ENCODE measurements around the gene LRRC39. TPM values are rescaled to one million over a fixed set of nuclear protein-coding genes. Genes with fewer than 3 reads are reported as not detected.

The LRRC39 gene
- total RNA-seq (under 1 TPM; 0.94 to 0.98 TPM), polyA plus RNA-seq (1 to 10 TPM in 1 of 2 donors, under 1 TPM in 1; 0.45 to 2.7 TPM)
- long read RNA-seq, donor 1 = 0 reads
- long read RNA-seq, donor 2 = 0 reads
- long read RNA-seq, donor 3 = 0 reads
- long read RNA-seq, donor 4, partial matches to known transcripts = 6 of 6 reads
- long read RNA-seq, donor 4, other reads (novel, unspliced or antisense) = 0 of 6 reads
- long read RNA-seq, donor 5 = 0 reads

DNA sequence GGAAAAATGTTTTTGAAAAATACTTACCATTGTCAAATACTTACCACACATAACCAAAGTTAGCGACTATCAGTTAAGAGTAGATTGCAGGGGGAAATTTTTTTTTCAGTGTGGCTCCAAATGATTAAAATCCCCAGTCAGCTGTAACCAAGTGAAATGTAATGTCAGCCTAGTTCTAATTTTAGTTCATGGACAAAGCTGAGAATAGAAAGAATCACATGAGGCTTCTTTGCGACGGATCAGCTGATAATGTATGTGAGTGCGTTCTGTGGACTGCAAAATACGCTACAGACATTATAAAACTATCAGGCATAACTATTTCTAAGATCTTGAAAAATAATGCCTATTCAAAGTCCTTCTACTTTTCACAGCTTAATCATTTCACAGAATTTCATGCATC is at the start of gene LRRC39:
Gene LRRC39, minus strand, starts transcription at position 166 of the 400 bp plus-strand sequence. CDS start 9,740 bp downstream, outside the sequence.
- Histone ChIP-seq H3K36me3 (ENCODE audit: control insufficient read depth in 4 of 4, insufficient read depth in 4 of 4, low read length in 4 of 4) (no peaks in the 10 kb centered on the region), H3K27me3 (ENCODE audit: control insufficient read depth in 3 of 3, insufficient read depth in 3 of 3, low read length in 2 of 3) (no peaks in the 10 kb centered on the region), H3K27ac (ENCODE audit: low read depth in 1 of 2, low read length in 1 of 2) (peak within 1 kb of the TSS in 1 of 2 donors; percentile 77), H3K9me3 (ENCODE audit: control insufficient read depth in 4 of 4, insufficient read depth in 3 of 4, low read length in 3 of 4) (no peaks in the 10 kb centered on the region), H3K9ac (ENCODE audit: insufficient read depth in 1 of 2, low read length in 2 of 2) (no peak within 1 kb of the TSS), H3K4me1 (ENCODE audit: control insufficient read depth in 5 of 5, insufficient read depth in 5 of 5, low read length in 5 of 5) (no peaks in the 10 kb centered on the region), H3K4me3 (no peak within 1 kb of the TSS)
- ATAC-seq (ENCODE audit: insufficient read depth, low FRiP score) (no peak), DNase-seq (peak in 1 of 3 donors; percentile 10)
- 65 to 72% methylated on average over 5 of the region's 5 CpGs for WGBS, 2 donors
- TF ChIP-seq, protein P1, sequence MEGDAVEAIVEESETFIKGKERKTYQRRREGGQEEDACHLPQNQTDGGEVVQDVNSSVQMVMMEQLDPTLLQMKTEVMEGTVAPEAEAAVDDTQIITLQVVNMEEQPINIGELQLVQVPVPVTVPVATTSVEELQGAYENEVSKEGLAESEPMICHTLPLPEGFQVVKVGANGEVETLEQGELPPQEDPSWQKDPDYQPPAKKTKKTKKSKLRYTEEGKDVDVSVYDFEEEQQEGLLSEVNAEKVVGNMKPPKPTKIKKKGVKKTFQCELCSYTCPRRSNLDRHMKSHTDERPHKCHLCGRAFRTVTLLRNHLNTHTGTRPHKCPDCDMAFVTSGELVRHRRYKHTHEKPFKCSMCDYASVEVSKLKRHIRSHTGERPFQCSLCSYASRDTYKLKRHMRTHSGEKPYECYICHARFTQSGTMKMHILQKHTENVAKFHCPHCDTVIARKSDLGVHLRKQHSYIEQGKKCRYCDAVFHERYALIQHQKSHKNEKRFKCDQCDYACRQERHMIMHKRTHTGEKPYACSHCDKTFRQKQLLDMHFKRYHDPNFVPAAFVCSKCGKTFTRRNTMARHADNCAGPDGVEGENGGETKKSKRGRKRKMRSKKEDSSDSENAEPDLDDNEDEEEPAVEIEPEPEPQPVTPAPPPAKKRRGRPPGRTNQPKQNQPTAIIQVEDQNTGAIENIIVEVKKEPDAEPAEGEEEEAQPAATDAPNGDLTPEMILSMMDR (IDR thresholded peaks at IDR 0.05; ENCODE audit: control extremely low read depth, extremely low read depth) = no peak

DNA sequence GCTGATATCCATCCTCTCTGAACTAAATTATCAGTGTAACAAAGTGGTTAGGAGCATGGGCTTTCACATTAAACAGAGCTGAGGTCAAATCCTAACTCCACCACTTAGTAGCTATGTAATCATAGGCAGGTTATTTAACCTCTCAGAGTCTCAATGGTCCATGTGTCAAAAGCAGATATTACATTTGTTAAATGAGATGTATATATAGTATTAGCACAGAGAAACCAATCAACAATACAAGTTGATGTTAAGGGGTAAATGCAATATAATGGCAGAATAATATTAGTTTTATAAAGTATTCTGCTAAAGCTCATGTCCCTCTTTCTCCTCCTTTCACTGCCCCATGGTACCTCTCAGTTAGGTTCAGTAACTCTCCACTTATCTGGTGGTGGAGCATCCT is 44.4 kb upstream of the LRRC39 start:
- no peak for DNase-seq
- H3K27ac ChIP-seq (ENCODE audit: low read depth in 1 of 2, low read length in 1 of 2) = no peak overlapping the region
- no peak overlapping the region for H3K4me3 ChIP-seq
- no peaks in the 10 kb centered on the region for H3K9me3 ChIP-seq (ENCODE audit: control insufficient read depth in 4 of 4, insufficient read depth in 3 of 4, low read length in 3 of 4)
- H3K9ac ChIP-seq (ENCODE audit: insufficient read depth in 1 of 2, low read length in 2 of 2) = no peak overlapping the region
- TF ChIP-seq, protein P1 (IDR thresholded peaks at IDR 0.05; ENCODE audit: control extremely low read depth, extremely low read depth) = no peak
- H3K27me3 ChIP-seq (ENCODE audit: control insufficient read depth in 3 of 3, insufficient read depth in 3 of 3, low read length in 2 of 3) = no peaks in the 10 kb centered on the region
- no peak for ATAC-seq (ENCODE audit: insufficient read depth, low FRiP score)
- peaks cover 0 to 14% (median 5%) of the 10 kb centered on the region in 4 donors for H3K36me3 ChIP-seq (ENCODE audit: control insufficient read depth in 4 of 4, insufficient read depth in 4 of 4, low read length in 4 of 4)
- peaks cover 0 to 6% (median 0%) of the 10 kb centered on the region in 5 donors for H3K4me1 ChIP-seq (ENCODE audit: control insufficient read depth in 5 of 5, insufficient read depth in 5 of 5, low read length in 5 of 5)

DNA sequence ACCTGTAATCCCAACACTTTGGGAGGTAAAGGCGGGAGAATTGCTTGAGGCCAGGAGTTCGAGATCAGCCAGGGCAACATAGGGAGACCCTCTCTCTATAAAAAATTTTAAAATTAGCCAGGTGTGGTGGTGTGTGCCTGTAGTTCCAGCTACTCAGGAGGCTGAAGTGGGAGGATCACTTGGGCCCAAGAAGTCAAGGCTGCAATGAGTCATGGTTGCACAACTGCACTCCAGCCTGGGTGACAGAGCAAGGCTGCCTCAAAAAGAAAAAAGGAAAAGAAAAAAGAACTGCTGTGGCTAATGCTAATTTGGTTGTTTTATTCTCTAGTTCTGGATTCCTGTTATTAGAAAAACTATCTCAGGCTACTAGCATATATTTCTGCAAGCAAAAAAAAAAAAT is 41.8 kb upstream of the LRRC39 start:
- TF ChIP-seq, protein P1 (IDR thresholded peaks at IDR 0.05; ENCODE audit: control extremely low read depth, extremely low read depth) = no peak
- Histone ChIP-seq H3K9ac (ENCODE audit: insufficient read depth in 1 of 2, low read length in 2 of 2) (no peak overlapping the region), H3K36me3 (ENCODE audit: control insufficient read depth in 4 of 4, insufficient read depth in 4 of 4, low read length in 4 of 4) (peaks cover 0 to 22% (median 5%) of the 10 kb centered on the region in 4 donors), H3K4me3 (no peak overlapping the region), H3K27me3 (ENCODE audit: control insufficient read depth in 3 of 3, insufficient read depth in 3 of 3, low read length in 2 of 3) (no peaks in the 10 kb centered on the region), H3K9me3 (ENCODE audit: control insufficient read depth in 4 of 4, insufficient read depth in 3 of 4, low read length in 3 of 4) (no peaks in the 10 kb centered on the region), H3K4me1 (ENCODE audit: control insufficient read depth in 5 of 5, insufficient read depth in 5 of 5, low read length in 5 of 5) (peaks cover 0 to 6% (median 0%) of the 10 kb centered on the region in 5 donors), H3K27ac (ENCODE audit: low read depth in 1 of 2, low read length in 1 of 2) (no peak overlapping the region)
- WGBS, 2 donors = 96 to 97% methylated on average over 2 of the region's 2 CpGs
- DNase-seq (no peak), ATAC-seq (ENCODE audit: insufficient read depth, low FRiP score) (no peak)

DNA sequence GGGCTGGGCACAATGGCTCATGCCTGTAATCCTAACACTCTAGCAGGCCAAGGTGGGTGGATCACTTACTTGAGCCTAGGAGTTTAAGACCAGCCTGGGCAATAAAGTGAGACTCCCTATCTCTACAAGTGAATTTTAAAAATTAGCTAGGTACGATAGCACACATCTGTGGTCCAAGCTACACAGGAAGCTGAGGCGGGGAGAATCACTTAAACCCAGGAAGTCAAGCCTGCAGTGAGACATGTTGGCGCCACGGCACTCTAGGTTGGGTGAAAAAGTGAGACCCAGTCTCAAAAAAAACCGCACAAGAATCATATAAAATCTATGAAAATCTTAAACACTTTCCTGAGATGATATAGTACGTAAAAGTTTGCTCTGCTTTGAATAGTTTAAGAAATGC is 41.4 kb upstream of the LRRC39 start:
- 76 to 78% methylated on average over 6 of the region's 6 CpGs for WGBS, 2 donors
- no peaks in the 10 kb centered on the region for H3K27me3 ChIP-seq (ENCODE audit: control insufficient read depth in 3 of 3, insufficient read depth in 3 of 3, low read length in 2 of 3)
- peaks cover 3 to 26% (median 7%) of the 10 kb centered on the region in 4 donors for H3K36me3 ChIP-seq (ENCODE audit: control insufficient read depth in 4 of 4, insufficient read depth in 4 of 4, low read length in 4 of 4)
- no peak for ATAC-seq (ENCODE audit: insufficient read depth, low FRiP score)
- TF ChIP-seq, protein P1 (IDR thresholded peaks at IDR 0.05; ENCODE audit: control extremely low read depth, extremely low read depth) = no peak
- H3K4me1 ChIP-seq (ENCODE audit: control insufficient read depth in 5 of 5, insufficient read depth in 5 of 5, low read length in 5 of 5) = peaks cover 0 to 6% (median 0%) of the 10 kb centered on the region in 5 donors
- no peak overlapping the region for H3K9ac ChIP-seq (ENCODE audit: insufficient read depth in 1 of 2, low read length in 2 of 2)
- H3K27ac ChIP-seq (ENCODE audit: low read depth in 1 of 2, low read length in 1 of 2) = no peak overlapping the region
- H3K4me3 ChIP-seq = no peak overlapping the region
- H3K9me3 ChIP-seq (ENCODE audit: control insufficient read depth in 4 of 4, insufficient read depth in 3 of 4, low read length in 3 of 4) = no peaks in the 10 kb centered on the region
- no peak for DNase-seq

Measured in lung (tissue), 16 donors.